ENCODE measurements around the gene C21orf58.
A peak's percentile ranks its signal among the peaks of the same experiment; 100 is the strongest.
"Not testable (repeated sequence)": the region's sequence is repeated elsewhere in the genome, so short reads cannot be mapped to it uniquely, and the experiment has no call there.

C21orf58 gene

GRCh38 chr21:46323710-46324389, at the start of gene C21orf58, which contains the start of gene PCNT:
Gene C21orf58 (minus strand): TSS chr21:46323870. CDS start chr21:46322738, 1,132 bp downstream.
Gene PCNT (plus strand): TSS chr21:46324156. CDS start chr21:46324229, 73 bp downstream.
- DNase-seq (ENCODE audit: extremely low read depth in 1 of 2, low read depth in 1 of 2): peak; percentile 93 to 95

- DNase-seq (ENCODE audit: extremely low read depth in 1 of 2, low read depth in 1 of 2): not testable (repeated sequence)
These were observed 49.3 kb upstream of the C21orf58 start for GRCh38 chr21:46372947-46373346.

- DNase-seq (ENCODE audit: extremely low read depth in 1 of 2, low read depth in 1 of 2): no peak
These were observed 48.4 kb upstream of the C21orf58 start for GRCh38 chr21:46372014-46372485.

- DNase-seq (ENCODE audit: extremely low read depth in 1 of 2, low read depth in 1 of 2): no peak
These were observed 47.7 kb upstream of the C21orf58 start for GRCh38 chr21:46371204-46372013.

- no peak for DNase-seq (ENCODE audit: extremely low read depth in 1 of 2, low read depth in 1 of 2)
These were observed 46.0 kb upstream of the C21orf58 start for GRCh38 chr21:46369520-46370235.

GRCh38 chr21:46368533-46369285, 45.0 kb upstream of the C21orf58 start:
- DNase-seq (ENCODE audit: extremely low read depth in 1 of 2, low read depth in 1 of 2): peak in 1 of 2 donors; percentile 4

- no peak for DNase-seq (ENCODE audit: extremely low read depth in 1 of 2, low read depth in 1 of 2)
These were observed 43.3 kb upstream of the C21orf58 start for GRCh38 chr21:46366966-46367365.

- DNase-seq (ENCODE audit: extremely low read depth in 1 of 2, low read depth in 1 of 2): no peak
These were observed 42.9 kb upstream of the C21orf58 start for GRCh38 chr21:46366561-46366960.

- no peak for DNase-seq (ENCODE audit: extremely low read depth in 1 of 2, low read depth in 1 of 2)
These were observed 42.4 kb upstream of the C21orf58 start for GRCh38 chr21:46366091-46366490.

- no peak for DNase-seq (ENCODE audit: extremely low read depth in 1 of 2, low read depth in 1 of 2)
These were observed 40.0 kb upstream of the C21orf58 start for GRCh38 chr21:46363698-46364097.

GRCh38 chr21:46362946-46363345, 39.3 kb upstream of the C21orf58 start:
- DNase-seq (ENCODE audit: extremely low read depth in 1 of 2, low read depth in 1 of 2): no peak

GRCh38 chr21:46361935-46362334, 38.3 kb upstream of the C21orf58 start:
- DNase-seq (ENCODE audit: extremely low read depth in 1 of 2, low read depth in 1 of 2): no peak

GRCh38 chr21:46361176-46361575, 37.5 kb upstream of the C21orf58 start:
- no peak for DNase-seq (ENCODE audit: extremely low read depth in 1 of 2, low read depth in 1 of 2)

GRCh38 chr21:46357684-46358425, 34.2 kb upstream of the C21orf58 start:
- no peak for DNase-seq (ENCODE audit: extremely low read depth in 1 of 2, low read depth in 1 of 2)

GRCh38 chr21:46357335-46357604, 33.6 kb upstream of the C21orf58 start:
- no peak for DNase-seq (ENCODE audit: extremely low read depth in 1 of 2, low read depth in 1 of 2)

- DNase-seq (ENCODE audit: extremely low read depth in 1 of 2, low read depth in 1 of 2): no peak
These were observed 33.0 kb upstream of the C21orf58 start for GRCh38 chr21:46356494-46357334.

GRCh38 chr21:46356005-46356338, 32.3 kb upstream of the C21orf58 start:
- DNase-seq (ENCODE audit: extremely low read depth in 1 of 2, low read depth in 1 of 2): no peak

GRCh38 chr21:46355161-46356004, 31.7 kb upstream of the C21orf58 start:
- peak in 1 of 2 donors; percentile 18 for DNase-seq (ENCODE audit: extremely low read depth in 1 of 2, low read depth in 1 of 2)

Data from activated CD8-positive, alpha-beta memory T cell treated with anti-CD3 and anti-CD28 coated beads for 1 hour (primary cell).